CD4-positive, alpha-beta T cell treated with Interferon gamma for 1 hour (primary cell): ENCODE results near the gene DUS1L.

Source experiments
- DNase-seq: peaks from one replicate; pipeline ENCODE4 v3.0.0-alpha.2; 2020

Gene DUS1L

DNA sequence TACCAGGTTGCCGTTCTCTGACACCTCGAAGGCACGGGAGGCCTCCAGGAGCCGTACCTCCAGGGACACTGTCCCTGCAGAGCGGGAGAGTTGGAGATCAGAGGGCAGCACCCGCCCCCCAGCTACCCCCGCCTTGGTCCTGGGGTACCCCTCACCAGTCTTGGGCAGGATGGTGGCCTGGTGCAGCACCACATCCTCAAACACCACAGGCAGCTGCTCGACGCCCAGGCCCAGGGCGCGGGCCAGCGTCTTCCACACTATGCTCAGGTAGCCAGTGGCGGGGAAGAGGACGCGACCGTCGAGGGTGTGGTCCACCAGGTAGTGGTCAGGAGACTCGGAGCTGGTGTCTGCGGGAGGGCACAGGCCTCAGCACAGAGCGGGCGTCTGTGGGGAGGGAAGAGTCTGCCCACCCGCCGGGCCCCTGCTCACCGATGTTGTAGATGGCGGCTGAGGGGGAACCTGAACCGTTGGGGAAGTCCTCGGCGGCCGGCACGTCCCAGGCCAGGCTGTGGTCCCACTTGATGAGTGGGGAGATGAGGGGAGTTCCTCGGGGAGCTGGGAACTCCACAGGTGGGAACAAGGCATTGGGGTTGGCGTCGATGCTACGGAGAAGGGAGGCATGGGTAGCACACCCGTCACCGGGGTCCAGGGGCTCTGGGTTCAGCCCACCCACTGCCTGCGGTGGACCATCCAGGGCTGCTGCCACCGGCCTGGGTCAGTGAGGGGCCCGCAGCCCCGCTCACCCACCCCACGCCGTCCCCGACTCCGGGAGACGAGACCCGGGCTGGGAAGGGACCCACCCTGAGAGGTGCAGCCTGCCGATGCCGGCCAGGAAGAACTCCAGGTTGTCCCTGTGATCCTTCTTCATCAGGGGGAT lies 22.6 kb upstream of the DUS1L start:
- DNase-seq: no peak

DNA sequence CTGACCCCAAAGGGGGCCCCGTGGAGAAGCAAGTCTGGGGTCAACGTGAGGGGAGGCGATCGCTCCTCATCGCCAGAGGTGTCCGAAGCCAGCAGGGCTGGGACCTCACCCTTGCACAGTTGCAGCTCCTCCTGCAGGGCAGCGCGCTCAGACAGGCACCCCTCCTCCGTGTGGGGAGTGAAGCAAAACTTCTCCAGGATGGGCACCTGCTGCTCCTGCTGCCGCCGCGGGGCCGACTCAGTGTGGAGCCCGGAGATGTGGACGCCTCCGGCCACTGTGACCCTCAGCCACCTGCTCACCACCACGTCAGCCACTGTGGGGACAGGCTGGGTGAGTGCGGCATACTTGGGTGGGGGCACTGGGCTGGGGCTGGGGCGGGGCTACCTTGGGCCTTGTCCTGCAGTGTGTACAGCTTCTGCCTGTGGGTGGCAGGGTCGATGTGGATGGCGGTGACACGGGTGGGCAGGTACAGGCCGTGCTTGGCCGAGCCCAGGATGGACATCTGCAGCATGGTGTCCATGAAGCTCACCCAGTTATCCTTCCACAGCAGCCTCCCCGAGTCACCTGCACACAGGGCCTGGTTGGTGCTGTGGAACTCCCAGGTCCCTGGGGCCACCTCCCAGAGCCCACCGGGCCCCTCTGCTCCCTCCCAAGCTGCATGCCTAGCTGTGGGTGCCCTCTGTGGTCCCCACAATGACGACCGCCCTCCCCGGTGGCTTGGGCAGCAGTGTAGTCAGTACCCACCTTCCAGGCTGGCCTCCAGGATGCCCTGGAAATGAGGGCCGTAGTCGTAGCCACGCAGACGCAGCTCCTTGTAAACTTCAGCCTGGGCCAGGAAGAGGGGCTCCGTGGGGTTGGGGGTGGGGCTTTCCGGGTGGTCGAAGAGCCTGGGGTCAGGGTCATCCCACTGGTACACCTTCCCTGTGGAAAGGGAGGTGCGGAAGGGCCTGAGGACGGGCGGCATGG lies 21.6 kb upstream of the DUS1L start:
- DNase-seq: no peak

DNA sequence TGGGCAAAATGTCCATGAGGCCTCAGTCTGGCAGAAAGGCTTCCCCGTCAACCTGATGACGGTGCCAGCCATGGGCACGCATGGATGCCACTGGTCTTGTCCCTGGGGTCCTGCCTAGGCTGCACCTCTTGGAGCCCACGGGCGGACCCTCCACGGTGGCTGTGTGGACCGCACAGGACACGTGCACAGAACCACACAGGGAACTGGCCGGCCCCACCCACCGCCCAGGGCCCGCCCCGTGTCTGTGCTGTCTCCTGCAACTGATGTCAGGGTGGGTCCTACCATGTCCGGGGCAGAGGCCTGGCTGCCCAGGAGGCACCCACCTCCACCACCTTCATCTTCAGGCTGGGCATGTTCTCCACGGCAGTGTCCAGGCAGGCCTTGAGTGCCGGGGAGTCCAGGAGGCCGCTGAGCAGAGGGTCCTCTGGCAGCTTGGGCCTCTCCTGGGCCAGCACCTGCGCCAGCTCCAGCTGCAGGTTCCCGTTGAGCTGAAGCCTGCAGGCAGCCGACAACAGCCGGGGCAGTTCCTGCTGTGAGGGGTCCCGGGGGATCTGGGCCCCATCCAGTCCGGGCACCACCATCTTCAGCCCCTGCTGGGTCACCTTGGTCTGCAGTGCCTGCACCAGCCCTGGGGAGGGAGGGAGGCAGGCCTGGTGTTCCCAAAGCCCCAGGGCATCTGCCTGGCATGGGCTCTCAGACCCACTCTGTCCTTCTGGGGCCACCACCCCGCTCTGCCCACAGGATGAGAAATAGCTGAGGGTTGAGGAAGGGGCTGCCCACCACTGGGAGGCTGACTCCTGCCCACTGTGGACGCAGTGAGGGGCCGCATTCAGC lies 20.5 kb upstream of the DUS1L start:
- DNase-seq: no peak

DNA sequence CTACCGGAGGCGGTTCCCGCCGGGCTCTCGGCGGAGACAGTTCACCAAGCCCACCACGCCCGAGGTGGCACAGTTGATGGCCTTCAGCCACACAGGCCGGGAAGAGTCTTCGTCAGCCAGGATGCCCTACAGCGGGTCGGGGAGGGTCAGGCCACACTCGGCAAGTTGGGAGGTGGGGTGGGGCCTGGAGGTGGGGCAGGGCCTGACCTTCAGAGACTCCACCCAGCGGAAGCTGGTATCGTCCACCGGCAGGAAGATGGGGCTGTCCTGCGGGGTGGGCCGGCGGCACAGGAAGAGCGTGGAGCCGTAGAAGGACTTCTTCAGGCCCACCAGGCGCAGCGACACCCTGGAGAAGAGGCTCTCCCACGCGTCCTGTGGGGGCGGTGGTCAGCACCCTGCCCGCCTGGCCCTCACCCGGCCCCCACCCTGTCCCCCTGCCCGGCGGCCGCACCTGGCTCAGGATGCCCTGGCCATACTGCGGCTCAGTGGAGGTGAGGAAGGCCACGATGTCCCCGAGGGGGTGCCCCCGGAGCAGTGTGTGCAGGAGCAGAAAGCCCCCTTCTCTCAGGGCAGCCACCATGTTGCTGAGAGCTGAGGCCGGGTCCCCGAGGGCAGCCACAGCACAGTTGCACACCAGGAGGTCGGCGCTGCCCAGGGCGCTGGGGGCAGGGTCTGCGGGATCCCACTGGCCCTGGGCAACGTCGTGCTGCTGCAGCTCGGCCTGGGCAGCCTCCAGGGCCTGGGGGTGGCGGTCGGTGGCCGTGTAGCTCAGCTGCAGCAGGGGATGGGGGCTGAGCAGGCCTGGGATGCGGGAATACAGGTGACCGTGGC lies 19.6 kb upstream of the DUS1L start:
- DNase-seq: no peak

DNA sequence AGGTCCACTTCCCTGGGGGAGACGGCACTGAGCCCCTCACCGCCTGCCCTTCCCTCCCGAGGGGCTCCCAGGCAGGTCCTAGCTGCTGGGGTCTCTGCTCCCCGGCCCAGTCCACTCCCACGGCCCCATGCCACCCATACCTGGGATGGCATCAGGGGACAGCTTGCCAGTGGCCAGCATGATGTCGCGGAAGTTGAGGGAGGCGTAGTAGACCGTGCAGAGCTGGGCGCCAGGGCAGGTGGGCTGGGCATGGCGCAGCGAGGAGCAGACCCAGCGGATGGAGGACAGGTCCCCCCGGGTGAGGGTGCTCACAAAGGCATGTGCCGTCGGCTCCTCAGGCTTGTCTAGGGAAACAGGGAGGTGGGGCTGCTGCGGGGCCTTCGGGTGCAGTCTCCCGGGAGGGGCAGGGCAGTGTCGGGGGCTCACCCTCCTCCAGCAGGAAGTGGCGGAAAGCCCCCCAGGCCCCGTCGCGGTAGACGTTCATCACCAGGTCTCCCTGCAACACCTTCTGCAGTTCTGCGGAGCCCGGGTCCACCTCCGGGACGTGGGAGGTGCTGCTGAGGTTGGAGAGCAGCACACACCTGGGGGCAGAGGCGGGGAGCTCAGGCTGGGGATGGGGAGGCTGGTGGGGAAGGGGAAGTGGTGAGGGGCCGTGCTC lies 18.9 kb upstream of the DUS1L start:
- no peak for DNase-seq

DNA sequence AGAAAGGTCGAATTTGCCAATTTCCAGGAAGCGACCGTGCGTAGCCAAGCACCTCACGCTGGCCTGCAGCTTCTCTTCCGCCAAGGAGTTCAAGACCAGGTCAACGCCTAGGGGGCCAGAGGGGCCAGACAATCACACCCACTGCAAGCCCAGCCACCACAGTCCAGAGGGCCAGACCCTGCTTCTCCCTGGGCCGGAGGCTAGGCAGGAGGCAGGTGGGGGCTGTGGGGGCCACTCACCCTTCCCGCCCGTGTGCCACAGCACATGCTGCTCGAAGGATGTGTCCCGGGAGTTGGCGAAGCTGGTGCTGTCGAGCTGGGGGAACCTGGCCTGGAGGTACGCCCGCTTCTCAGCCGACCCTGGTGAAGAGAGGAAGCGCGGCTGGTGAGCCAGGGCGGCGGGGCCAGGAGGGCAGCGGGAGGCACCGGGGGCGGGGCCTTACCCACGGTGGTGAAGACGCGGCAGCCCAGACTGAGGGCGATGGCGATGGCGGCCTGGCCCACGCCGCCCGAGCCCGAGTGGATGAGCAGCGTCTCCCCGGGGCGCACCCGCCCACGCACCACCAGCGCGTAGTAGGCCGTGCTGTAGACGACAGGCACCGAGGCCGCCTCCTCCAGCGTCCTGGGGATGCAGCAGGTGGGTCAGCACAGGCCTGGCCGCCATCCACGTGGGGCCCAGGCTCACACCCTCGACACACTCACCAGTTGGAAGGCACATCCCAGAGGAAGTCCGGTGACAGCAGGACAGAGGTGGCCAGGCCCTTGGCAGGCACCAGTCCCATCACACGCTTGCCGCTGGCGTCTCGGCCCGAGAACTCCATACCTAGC lies 18.1 kb upstream of the DUS1L start:
- no peak for DNase-seq

DNA sequence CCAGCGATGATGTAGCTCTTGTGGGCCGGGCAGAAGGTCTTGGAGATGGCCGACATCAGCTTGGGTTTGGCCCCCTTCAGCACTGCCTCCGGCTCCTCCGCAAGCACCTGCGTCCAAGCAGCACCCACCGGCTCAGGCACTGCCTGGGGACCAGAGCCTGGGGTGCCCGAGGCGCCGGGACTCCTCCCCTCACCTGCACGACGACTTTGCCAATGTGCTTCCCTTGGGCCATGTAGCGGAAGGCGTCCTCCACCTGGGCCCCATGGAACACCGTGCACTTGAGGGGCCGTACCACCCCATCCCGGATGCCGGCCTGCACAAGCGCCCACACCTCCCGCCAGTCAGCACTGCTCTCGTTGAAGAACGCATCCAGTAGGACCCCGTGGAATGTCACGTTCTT lies 17.4 kb upstream of the DUS1L start:
- DNase-seq: no peak

DNA sequence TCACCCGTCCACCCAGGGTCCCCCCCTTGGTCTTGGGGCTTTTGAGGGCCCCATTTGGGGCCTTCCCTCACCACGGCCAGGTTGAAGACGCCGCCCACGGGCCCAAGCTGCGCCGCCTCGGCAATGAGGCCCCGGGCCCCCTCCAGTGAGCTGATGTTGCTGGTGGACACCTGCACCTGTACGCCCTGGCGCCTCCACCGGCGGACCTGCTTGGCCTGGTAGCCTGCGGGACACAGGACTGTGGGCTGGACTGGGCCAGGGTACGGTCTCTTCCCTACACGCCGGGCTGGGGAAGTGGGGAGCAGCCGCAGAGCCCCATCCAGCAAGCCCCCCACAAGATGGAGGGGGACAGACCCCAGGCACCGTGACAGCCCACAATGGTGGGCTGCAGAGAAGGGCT lies 16.9 kb upstream of the DUS1L start:
- no peak for DNase-seq

DNA sequence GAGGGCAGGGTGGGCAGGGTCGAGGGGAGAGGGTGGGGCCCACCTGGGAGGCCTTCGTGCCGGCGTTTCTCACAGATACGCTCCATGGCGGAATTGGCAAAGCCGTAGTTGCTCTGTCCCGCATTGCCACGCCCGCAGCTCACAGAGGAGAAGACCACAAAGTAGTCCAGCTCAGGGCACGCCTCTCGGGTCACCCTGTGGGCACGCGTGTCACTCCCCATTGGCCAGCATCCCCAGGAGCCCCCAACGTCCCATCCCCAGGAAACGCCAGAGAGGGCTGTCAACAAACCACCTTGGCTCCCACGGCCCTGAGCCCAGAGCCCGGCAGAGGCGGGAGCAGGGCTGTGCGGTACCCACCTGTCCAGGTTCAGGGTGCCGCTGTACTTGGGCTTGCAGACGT lies 16.4 kb upstream of the DUS1L start:
- DNase-seq: no peak

DNA sequence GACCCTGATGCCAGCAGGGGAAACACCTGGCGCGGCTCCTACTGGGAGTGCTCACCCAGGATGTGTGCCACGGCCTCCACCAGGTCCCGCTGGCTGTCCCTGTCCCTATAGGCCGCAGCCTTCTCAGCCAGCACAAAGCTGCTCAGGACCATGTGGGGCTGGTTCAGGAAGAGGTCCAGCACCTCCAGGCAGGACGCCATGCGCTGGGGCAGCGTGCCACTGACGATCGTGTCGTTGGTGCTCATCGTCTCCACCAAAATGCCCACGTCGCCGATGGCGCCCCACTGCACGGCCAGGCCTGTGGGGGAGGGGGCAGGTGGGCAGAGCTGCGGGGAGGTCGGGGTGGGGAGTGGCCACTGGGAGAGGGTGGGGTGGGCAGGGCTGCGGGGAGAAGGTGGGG lies 15.9 kb upstream of the DUS1L start:
- DNase-seq: no peak

DNA sequence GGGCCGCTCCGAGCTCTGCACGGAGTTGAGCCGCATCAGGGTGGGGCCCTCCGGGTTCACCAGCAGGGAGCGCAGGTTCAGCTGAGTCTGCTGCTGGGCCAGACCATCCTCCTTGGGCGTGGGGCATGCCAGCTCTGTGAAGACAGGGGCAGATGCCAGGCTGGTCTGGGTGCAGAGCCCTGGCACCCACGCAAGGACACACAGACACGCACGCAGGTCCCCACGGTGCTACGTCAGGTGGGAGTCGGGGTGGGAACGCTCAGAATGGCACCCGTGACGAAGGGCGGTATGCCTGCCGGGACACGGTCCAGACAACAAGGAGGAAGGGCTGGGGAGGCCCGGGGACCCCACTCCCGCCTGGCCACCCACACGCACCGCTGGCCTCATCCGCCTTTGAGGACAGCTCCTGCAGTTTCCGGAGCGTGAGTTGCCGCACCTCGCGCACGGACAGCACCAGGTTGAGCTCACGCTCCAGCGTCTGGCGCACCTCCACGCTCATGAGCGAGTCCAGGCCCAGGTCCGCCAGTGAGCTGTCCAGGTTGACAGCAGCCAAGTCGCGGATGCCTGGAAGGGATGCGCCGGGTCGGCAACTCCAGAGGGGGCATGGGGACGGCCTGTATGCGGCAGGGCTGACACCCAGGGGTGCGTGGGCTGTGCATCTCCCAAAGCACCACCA lies 15.3 kb upstream of the DUS1L start:
- DNase-seq: no peak

DNA sequence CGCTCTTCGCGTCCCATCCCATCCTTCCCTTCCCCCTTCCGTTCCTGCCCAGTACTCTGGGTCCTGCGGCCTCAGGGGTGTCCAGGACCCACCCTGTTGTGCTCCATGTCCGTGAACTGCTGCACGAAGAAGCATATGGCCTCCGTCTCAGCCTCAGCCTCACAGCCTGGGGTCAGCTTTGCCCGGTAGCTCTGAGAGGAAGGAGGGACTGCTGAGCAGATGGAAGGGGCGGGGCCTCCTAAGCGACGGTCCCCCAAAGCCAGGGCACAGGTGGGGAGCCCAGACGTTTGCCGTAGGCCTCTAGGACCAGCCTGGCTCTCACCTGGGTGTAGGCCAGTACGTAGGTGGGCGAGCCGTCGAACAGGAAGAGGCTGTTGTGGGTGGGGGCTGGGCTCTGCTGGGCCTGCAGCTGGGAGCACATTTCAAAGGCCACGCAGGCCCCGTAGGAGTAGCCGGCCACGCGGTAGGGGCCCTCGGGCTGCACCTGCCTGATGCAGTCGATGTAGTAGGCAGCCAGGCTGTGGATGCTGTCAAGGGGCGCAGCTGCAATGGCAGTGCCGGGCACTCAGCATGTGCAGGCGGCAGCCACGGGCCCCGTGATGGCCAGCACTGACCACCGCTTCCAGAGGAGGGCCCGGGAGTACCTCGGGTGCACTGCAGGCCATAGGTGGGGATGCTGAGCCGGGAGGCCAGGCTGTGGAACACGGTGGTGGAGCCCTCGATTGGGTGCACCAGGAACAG lies 14.6 kb upstream of the DUS1L start:
- DNase-seq: no peak

DNA sequence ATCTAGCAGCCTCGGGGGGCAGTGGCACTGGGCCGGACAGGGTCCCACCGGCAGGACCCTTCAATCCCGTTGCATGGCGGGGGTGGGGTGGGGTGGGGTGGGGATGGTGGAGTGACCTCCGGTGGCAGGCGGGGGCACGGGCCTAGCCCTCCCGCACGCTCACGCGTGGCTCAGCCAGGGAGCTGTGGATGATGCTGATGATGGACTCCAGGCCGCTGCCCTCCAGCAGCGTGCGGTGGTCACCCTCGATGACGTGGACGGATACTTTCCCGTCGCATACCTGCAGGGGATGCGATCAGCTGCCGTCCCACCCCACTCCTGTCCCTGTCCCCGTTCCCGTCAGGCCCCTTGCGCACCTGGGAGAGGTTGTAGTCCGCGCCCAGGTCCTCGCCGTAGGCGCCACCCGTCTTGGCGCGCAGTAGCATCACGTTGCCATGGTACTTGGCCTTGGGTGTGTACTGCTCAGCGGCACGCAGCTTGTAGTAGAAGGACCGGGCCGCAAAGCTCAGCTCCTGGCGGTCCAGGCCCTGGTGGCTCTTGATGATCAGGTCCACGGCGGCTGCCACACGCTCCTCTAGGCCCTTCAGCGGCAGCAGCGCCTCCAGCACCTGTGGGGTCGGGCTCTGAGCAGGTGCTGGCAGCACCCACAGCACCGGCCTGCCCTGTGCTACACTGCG lies 13.5 kb upstream of the DUS1L start:
- DNase-seq: no peak

DNA sequence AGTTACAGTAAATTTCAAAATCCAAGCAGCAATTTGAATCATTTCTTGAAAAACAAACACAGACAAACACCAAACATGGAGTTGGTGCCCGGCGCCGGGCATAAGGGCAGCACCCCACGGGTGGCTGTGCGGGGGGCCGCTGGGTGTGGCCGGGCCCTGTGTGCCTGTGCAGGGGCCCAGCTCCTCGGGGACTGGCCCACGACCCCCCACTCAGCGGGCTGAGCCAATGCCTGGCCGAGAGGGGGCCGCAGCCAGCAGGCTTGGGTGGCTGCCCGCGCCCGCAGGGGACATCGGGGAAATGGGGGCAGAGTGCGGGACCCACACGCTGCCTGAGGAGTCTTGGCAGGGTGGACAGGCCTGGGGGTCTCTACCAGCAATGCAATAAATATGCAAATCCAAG lies 12.8 kb upstream of the DUS1L start:
- DNase-seq: no peak

DNA sequence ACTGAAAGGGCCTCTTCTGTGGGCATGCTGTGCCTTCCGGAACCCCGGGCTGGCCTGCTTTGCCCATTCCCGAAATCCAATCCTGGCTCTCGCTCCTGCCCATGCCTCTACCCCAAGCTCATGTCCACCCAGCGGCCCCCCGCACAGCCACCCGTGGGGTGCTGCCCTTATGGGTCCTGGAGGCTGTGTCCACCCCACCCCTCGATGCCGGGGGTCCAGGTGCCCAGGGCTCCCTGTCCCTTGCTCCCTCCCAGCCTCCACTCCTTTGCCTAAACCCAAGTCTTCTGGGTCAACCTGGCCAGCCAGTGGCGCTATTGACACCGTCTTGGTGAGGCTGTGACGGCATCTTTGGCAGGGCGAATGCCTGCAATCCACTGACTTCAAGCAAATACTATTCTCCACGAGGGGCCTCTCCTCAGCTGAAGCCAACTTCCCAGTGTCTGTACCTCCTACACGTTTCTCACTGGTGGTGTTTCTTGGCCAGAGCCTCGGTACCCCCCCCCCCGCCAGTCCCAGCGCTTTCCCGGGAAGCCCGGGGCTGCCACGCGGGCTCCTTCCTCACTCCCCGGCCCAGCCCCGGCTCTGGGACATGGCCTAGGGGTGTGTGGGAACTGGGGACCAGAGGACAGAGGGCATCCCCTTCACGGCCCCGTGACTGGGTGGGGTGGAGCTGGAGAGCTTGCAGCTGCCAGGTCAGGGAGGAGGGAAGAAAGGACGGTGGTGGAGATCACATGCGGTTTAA lies 12.2 kb upstream of the DUS1L start:
- no peak for DNase-seq

DNA sequence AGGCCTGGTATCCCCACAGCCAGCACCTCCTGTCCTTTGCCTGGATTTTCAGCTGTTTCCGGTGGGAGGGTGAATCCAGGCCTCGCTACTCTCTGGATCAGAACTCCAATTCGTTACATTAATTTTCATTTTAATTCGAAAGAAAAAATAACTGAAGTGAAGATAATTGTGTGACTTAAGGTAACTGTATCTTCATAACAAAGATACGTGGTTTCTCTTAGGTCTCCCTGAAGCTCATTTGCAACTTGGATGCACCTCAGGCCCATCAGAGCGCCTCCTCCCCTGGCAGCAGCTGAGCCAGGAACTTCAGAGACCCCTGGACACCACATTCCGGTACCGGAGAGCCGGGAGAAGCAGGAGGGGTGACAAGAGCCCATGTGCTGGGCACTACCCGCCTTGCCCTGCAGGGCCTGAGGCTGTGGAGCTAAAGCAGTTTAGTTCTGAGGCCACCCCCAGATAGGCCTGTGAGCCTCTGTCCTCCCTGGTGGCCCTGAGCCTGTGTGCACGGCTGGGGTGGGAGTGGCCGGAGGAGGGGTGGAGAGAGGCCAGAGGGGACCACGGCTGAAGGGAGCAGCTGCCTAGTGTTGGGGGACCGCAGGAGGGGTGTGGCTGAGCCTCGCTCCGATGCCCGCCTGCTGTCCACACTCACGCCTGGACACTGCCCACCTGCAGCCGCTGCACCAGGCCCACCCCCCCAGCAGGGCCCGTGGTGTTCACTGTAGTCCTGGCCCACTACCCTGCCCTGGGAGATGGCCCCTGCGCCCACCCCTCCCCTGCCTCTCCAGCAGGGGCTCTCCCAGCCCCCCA lies 11.4 kb upstream of the DUS1L start:
- DNase-seq: no peak
